ENCODE measurements around the gene CARD9.
A peak's percentile ranks its signal among the peaks of the same experiment; 100 is the strongest.

The CARD9 gene

DNA sequence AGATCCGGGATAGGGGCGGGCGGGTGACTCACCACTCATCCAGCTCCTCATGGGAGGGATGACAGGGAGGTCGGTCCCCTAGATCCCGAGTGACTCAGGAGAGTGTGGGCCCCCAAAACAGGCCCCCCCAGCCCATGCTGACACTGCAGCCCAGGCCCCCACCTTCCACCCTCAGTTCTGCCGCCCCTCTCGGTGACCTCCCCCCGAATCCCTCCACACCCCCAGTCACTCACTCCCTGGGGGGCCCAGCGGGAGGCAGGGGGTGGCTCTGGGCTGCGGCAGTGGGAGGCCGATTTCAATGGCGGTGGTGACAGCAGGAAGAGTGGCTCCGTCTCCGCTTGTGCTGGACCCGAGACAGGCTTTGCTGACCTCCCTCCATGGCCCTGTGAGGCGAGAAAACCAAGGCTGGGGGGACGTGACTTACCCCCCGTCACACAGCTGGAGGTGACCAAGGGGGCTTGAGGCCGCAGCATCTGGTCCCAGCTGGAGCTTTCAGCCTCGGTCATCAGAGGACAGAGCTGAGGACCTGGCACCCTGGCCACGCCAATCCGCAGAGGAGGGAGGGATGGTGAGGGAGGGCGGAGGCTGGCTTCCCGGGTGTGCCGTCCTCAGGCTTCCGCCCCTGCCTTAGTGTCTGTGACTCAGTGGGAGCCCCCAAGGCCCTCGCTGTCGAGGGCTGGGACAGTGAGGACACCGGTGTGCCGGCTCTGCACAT is 37.2 kb downstream of the CARD9 start:
- DNase-seq (ENCODE audit: low read depth in 2 of 2): no peak

DNA sequence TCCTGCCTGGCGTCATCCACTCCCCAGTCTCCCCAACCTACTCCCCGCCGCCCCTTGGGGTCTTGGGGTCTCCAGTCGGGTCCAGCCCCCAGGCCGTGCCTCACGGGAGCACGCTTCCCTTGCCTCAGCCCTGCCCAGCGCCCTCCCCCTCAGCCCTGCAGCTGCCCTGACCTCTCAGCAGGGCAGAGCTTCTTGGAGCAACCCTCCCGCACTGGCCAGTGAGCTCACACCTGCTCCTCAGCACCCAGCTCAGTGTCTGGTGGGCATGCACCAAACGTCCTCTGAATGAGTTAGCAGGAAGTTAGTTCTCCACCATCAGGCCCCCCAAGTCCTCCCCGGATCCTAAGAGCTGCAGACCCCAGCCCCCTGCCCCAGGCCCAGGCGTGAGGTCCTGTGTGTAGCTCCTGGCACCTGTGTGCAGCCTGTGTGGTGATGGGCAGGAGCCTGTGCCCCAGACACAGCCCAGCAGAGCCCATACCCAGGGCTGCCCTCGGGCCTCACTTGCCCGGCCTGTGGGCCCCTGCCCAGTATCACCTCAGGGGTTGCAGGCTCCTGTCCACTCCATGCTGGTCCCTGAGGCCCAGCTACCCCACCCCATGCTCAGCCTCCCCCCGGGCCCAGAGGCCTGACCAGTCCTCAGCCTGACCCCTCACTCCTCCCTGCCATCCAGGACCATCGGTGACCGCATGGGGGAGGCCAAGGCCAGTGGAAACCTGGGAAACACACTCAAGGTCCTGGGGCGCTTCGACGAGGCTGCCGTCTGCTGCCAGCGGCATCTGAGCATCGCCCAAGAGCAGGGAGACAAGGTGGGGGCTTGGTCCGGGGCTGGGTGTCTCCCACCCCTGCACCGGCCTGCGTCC is 37.9 kb downstream of the CARD9 start:
- DNase-seq (ENCODE audit: low read depth in 2 of 2): no peak

DNA sequence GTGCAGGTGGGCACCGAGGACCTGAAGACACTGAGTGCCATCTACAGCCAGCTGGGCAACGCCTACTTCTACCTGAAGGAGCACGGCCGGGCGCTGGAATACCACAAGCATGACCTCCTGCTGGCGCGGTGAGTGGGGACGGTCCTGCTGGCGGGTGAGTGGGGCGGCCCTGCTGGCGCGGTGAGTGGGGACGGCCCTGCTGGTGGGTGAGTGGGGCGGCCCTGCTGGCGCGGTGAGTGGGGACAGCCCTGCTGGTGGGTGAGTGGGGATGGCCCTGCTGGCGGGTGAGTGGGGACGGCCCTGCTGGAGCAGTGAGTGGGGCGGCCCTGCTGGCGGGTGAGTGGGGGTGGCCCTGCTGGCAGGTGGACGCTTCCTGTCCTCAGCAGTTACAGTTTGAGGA is 38.9 kb downstream of the CARD9 start:
- DNase-seq (ENCODE audit: low read depth in 2 of 2): no peak

DNA sequence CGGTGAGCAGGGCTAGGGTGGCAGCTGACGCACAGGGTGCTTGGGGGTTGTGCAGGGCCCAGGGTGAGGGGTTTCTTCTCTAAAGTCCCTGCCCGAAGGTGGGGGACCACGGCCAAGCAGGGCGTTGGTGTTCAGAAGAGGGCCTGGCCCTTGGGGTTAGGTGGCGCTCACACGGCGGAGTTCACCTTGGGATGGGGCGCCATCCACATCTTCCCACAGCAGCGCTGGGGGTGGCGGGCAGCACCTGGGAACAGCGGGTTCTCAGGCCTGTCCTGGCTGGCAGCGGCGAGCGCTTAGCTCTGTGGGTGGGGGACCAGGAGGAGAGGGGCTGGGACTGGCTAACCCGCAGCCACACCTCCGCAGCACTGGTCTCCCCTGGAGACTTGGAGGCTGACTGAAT is 40.0 kb downstream of the CARD9 start:
- no peak for DNase-seq (ENCODE audit: low read depth in 2 of 2)

DNA sequence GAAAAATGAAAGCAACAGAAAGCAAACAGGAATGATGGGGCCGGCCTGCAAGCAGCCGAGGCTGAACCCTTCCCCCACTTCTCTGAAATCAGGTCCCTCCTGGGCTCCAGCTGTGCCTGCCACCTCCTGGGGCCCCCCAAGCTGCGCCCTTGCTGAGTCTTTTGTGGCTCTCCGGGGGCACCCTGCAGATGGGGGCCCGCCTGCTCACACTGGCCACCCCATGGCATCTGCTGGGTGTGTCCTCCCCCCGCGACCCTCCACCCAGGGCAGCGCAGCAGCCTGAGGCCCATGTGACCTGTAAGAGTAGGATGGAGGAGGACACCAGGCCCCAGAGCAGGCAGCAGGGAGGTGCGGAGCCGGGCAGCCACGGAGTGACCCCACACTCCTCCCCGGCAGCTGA is 40.4 kb downstream of the CARD9 start:
- no peak for DNase-seq (ENCODE audit: low read depth in 2 of 2)

DNA sequence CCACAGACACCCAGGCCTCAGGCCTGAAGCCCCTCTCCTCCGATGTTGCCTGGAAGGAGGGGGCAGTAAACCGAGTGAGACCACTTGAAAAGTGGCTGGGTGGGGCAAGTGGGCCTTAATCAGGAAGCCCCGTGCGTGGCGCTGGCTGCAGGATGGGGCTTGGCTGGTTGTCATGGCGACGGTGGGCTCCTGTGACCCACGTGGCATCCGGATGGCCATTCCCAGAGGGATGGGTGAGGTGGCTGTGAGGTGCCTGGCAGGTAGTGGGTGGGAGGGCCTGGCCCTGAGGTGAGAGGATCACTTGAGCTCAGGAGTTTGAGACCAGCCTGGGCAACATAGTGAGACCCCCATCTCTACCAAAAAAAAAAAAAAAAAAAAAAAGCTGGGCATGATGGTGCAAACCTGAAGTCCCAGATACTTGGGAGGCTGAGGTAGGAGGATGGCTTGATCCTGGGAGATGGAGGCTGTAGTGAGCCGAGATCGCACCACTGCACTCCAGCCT is 40.9 kb downstream of the CARD9 start:
- DNase-seq (ENCODE audit: low read depth in 2 of 2): no peak

DNA sequence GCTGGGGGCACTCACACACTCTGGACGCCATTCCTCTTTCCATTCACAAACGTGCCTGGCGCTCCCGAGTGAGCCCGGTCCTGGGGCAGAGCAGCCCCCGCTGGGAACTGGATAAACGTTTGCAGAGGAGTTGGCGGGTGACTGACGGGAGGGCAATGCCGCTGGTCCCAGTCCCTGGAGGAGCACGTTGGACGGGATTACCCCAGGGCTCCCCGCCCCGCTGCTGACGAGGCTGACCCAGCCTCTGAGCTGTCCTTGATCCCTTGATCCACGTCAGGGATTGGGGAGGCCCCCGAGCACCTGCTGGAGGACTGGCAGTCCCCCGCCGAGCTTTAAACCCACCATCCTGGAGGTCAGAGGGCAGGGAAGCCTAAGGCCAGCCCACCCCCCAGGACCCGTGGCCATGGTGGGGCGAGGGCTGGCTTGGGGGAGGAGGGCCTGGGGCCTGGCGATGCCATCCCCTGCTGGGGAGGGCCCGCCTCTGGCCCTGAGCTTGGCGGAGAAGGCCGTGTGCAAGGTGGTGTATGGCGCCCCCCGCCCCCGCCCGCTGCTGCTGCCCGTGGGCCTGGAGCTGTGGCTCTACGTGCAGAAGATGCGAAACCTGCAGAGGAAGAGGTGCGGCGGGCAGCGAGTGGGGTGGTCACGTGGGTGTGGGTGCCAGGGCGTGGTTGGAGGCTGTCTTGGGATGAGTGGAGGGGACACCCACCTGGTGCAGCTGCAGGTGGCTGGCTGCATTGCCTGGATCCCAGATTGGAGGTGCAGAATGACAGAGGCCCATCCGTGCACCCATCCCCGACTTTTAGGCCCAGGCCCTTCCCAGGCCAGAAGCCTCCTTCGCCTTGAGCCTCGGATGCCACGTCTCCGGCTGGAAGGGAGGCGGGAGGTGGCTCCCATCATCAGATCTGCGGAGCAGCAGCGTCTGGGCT is 41.6 kb downstream of the CARD9 start:
- DNase-seq (ENCODE audit: low read depth in 2 of 2): no peak

DNA sequence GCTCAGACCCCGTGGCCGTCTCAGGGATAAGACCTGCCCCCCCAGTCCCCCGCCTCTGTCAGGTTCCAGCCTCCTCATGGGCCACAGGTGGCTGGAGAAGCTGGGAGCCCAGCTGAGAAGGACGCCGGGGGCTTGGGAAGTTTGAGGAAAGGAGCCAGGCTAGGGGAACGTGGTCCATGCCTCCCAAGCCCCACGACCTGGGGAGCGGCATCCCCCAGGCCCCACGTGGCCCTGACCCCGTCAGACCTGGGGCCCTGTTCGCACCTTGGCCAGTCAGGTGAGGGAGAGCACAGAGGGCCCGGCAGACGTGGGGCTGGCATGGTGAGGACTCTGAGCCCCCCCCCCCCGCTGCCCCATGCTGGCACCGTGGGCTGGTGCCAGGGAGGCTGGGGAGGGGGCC is 42.4 kb downstream of the CARD9 start:
- DNase-seq (ENCODE audit: low read depth in 2 of 2): no peak

DNA sequence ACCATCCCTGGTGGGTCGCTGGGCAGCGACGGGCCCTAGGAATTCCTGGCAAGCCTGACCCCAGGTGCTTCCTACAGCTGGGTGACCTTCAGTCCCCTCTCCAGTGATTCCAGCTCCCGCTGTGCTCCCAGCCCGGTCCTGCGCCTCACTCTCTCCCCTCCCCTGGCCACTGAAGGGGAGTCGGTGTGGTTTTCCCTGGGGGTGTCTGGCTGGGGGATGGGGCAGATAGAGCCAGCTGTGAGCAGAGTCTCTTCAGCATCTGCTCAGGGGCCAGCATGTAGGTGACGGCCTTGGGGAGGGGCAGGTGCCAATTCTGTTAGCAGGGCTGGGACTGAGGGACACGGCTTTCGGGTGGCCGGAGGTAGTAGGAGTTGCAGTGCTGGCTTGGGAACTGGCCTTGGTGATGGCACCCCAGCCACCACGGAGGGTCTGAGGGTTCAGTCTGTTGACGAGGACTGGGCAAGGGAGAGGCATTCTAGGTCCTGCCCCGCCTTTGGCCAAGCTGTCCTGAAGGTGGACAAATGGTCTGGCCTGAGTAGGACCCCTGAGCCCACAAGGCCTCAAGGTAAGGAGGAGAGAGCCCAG is 43.0 kb downstream of the CARD9 start:
- no peak for DNase-seq (ENCODE audit: low read depth in 2 of 2)

DNA sequence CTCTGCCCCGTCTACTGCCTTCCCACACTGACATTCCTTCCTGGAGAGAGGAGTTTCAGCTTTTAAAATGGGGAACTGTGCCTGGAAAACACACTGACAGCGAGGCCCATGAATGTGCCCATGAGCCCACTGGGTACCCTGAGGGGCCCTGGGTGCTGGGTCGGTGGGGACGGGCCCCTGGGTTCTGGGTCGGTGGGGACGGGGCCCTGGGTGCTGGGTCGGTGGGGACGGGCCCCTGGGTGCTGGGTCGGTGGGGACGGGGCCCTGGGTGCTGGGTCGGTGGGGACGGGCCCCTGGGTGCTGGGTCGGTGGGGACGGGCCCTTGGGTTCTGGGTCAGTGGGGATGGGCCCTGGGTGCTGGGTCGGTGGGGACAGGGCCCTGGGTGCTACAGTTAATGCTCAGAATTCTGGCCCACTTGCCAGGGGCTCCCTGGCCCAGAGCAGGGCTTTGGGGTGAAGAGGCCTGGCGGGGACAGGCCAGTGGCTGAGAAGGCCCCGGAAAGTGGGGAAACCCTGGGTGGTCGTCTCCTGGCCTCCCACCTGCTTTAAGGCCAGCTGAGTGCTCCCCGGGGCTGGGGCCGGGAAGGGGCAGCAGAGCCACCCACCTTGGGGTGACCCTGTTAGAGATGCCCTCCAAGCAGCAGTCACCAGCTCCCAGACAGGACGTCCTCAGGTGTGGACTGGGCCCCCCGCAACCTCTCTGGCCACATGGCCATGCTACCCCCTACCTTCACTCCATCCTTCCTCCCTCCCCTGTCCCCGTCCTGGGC is 43.6 kb downstream of the CARD9 start:
- DNase-seq (ENCODE audit: low read depth in 2 of 2): no peak

DNA sequence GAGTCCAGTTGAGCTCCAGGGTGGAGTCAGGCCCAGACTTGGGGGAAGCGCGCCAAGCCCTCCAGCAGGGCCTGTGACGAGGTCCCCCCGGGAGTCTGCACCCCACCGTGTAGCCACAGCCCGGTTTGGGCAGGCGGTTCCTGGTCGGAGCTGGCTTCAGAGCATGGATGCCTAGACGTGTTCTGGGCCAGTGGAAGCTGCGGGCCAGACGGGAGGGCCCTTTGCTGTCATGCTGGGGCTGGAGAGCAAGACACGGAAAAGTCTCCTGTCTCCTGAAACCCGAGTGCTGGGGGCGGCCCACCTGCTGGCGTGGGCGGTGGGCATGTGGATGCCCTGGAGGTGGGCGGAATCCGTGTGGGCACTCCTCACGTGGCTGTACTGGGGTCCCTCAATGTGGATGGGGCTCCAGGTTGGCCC is 44.2 kb downstream of the CARD9 start:
- no peak for DNase-seq (ENCODE audit: low read depth in 2 of 2)

DNA sequence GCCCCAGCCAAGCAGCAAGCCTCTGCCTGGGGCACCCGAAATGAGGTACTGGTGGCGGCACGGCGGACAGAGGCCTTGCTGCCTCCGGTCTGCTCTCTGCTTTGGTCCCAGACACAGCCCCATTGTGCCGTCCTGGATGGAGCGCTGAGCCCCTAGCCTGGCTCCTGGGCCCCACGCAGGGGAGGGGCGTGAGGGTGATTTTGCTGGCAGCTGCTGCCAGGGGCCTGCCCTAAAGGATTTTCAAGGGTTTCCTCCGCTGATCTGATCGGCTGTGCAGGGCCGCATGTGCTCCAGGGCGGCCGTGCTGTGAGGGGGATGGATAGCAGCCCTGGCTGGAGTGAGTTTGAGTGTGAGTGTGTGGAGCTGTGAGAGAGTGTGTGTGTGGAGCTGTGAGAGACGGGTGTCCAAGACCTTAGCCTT is 44.8 kb downstream of the CARD9 start:
- no peak for DNase-seq (ENCODE audit: low read depth in 2 of 2)

DNA sequence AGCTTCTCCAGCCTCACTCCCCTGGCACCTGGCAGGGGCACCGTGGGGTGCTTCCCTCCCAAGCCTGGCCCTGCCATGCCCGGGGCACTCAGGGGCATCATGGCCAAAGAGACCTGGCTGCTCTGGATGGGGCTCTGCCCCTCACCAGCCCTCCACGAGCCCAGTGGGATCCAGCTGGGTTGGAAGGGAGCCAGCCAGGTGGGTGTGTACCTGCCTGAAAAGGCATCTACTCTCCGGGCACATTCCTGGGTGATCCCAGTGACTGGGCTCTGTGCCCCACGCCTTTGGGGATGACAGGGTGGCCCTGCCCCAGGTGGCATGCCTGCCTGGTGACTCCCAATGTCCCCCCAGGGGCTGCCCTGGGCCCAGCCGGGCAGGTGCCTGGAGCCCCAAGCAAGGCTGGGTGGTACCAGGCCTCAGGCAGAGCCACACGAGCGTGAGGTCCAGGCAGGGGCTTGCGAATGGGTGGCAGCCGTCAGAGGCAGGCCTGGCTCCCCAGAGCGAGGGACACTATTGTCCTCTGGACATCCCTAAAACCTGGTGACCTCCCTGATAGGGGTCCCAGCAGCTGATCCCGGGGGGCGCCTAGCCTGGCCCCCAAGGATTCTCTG is 45.4 kb downstream of the CARD9 start:
- no peak for DNase-seq (ENCODE audit: low read depth in 2 of 2)

DNA sequence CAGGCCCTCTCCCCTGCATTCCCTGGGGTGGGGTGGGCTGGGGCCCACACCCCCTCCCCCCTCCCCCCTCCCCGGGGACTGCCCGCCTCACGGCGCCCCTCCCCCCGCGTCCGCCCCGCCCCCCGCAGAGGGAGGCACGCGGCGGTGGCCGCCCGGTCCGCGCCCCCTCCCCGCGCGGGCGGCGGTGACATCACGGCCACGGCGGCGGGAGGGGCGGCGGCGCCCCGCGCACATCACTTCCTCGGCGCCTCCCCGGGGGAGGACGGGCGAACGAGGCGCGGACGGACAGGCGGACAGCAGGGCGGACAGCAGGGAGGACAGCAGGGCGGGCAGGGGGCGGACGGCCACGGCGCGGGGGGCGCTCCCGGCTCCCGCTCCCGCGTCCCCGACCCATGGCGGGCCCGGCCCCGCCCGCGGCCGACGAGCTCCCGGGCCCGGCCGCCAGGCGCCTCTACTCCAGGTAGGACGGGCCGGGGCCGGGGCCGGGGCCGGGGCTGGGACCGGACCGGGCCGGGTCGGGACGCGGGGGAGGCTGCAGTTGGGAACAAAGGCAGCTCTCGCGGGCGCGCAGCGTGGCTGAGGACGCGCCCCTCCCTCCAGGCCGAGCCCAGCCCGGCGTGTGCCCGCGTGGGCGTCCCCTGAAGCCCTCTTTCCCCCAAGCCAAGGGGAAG is 46.0 kb downstream of the CARD9 start, which contains the start of gene GPSM1:
Gene GPSM1, plus strand, starts transcription at position 236 of the 671 bp plus-strand sequence. Its CDS starts 157 bp downstream, at position 393.
- DNase-seq (ENCODE audit: low read depth in 2 of 2): peak in 1 of 2 donors; percentile 30

DNA sequence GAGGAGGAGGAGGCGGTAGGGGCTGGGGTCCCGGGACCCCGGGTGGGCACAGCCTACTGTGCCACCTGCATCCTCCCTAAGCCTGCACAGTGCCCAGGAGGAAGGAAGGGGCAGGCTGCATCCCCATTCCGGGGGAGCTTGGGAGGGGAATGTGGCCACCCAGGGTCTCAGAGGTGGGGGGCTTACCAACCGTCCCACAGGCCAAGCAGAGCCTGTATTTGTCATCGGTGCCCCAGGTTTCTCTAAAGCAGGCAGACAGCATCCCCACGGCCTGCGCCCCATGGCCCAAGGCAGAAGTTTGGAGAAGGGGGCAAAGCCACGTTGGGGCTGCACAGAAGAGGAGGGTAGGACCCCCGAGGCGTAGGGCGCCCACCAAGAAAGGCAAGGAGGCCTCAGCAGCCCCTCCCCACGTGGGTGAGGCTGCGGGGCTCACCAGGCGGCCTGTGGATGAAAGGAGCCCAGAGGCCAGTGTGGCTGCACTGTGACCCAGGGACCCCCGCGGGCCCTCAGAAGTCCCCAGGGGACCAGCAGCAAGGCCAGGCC is 46.6 kb downstream of the CARD9 start:
- no peak for DNase-seq (ENCODE audit: low read depth in 2 of 2)

DNA sequence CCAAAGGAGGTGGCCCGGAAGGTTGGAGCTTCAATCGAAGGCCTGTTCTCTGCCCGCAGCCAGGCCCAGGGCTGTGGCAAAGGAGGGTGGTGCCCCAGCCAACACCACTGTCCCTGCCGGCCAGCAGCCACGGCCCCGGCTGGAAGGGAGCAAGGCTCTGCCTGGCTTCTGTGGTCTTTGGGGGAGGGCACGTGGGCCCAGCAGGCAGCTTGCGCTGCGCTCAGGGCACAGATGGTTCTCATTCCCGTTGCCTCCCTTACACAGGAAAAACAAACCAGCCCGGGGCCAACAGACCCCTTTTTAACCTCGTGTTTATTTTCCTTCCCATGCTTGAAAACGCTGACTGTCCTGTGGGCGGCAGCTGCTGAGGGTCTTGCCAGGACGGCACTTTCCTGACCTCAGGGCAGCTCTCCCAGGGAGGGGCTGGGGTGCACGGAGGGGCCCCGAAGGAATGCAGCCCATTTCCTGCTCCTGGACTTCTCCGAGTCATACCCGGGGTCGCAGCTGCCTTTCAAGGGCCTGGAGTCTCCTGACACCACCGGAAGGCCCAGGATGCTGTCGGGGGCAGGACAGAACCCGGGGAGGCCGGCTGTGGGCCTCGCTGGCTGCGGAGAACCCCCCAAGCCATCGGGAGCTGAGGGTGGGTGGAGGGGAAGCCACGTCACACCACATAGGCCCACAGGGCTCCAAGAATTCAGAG is 47.3 kb downstream of the CARD9 start:
- no peak for DNase-seq (ENCODE audit: low read depth in 2 of 2)

DNA sequence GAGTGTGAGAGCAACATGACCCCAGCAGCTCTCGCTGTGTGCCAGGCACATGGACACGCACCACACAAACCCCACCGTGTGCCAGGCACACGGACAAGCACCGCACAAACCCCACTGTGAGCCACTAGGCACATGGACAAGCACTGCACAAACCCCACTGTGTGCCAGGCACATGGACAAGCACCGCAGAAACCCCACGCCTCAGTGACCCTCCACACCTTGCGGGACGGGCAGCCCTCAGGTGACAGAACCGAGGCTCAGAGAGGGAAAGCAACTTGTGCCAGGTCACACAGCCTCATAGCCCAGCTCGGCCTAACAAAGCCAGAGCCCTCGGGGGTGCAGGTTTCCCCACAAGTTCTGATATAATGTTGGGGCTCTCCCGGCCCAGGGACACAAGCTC is 48.1 kb downstream of the CARD9 start:
- no peak for DNase-seq (ENCODE audit: low read depth in 2 of 2)

DNA sequence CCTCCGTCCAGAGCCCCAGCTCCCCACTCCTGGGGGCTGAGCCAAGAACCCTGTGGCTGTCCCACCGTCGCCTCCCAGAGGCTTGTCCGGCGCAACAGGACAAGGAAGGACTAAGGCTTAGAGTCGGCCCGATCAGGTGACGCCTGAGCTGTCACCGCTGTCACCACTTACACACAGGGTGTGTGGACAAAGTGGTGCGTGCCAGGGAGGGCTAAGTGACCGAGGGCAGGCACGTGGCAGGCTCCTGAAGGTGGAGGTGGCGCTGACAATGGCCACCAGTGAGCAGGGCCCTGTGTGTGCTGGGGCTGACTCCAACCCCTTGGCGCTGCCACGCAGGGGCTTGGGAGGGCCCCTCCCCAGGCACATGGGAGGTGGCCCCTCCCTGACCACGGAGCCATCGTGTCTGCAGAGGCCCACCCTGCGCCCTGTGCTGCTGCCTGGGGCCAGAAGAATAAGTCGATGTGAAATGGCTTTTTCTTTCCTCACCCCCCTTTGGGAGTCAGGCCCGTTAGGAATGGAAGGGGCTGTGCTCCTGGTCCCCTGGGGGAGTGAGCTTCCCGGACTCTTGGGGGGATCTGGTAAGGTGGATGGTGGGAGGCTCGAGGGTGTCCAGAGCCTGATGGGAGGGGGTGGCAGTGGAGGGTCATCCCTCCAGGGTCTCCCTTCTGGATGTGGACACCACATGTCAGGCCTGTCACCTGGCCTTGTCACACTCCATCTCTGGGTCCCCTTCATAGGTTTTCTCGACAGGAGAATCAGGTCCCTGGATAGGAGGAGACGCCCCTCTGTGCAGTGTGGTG is 48.8 kb downstream of the CARD9 start:
- DNase-seq (ENCODE audit: low read depth in 2 of 2): no peak

All from stimulated activated CD4-positive, alpha-beta T cell treated with anti-CD3 and anti-CD28 coated beads, Interleukin-15, amount 100 ng/mL, for 48 hours (primary cell).